LNCAP (cell line): Measurements from ENCODE around the gene ATG10.
A peak's percentile ranks its signal among the peaks of the same experiment; 100 is the strongest.

Experiments
- TF ChIP-seq, protein P1 (sequence below): fragments of 450-650 bp; IDR thresholded peaks from 2 replicates; pipeline ENCODE4 v1.5.1; 2017; ENCODE audit warnings: mild to moderate bottlenecking

Gene ATG10

DNA sequence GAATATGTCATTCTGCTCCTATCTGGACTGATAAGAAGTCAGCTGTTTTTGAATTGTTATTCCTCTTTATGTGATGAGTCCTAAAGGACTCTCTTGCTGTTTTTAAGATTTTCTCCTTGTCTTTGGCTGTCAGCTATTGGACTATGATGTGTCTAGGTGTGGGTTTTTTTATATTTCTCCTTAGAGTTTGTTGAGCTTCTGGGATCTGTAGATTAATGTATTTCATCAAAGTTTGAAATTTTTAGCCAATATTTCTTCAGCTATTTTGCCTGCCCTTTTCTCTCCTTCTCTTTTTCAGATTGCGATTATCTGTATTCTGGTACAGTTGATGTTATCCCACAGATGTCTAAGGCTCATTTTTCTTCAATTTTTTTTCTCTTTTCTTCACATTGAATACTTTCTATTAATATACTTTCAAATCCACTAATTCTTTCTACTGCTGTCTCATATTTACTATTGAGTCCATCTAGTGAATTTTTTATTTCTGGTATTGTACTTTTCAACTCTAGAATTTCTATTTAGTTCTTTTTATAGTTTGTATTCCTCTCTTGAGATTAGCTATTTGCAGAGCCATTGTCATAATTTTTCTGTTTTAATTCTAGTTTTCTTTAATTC lies 275.2 kb downstream of the ATG10 start:
- TF ChIP-seq, protein P1, sequence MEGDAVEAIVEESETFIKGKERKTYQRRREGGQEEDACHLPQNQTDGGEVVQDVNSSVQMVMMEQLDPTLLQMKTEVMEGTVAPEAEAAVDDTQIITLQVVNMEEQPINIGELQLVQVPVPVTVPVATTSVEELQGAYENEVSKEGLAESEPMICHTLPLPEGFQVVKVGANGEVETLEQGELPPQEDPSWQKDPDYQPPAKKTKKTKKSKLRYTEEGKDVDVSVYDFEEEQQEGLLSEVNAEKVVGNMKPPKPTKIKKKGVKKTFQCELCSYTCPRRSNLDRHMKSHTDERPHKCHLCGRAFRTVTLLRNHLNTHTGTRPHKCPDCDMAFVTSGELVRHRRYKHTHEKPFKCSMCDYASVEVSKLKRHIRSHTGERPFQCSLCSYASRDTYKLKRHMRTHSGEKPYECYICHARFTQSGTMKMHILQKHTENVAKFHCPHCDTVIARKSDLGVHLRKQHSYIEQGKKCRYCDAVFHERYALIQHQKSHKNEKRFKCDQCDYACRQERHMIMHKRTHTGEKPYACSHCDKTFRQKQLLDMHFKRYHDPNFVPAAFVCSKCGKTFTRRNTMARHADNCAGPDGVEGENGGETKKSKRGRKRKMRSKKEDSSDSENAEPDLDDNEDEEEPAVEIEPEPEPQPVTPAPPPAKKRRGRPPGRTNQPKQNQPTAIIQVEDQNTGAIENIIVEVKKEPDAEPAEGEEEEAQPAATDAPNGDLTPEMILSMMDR = no peak

DNA sequence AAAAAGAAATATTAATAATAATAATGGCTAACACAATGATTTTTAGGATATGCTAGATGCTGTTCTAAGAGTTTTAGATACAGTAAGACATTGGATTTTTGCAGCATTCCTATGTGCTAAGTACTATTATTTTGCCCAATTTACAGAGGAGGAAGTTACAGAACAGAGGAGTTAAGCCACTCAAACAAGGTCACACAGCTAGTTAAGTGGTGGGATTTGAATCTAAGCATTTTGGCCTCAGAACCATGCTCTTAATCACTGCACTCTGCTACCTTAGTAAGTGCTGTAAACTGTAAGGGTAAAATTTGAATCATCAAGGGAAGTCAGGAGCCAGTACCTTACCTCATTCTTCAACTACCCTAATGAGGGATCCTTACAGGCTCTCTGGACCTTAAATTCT lies 280.9 kb downstream of the ATG10 start:
- TF ChIP-seq, protein P1 = no peak

DNA sequence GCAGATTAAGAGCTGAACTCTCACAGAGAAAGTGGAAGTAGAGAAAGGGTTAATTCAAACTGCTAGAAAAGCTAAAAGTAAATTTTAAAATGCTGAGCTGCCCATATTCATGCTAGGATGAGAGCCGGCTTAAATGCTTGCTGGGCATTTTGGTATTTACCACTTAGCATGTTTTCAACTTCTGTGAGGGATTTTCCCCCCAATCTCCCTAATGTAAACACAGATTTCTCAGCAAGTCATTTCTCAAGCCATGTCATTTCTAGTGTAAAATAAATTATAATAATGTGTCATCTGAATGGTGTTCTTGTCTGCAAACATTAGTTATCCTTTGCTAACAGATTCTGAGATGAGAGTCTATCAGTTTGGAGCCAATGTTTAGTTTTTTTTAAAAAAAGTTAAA lies 284.0 kb downstream of the ATG10 start:
- TF ChIP-seq, protein P1 = no peak

DNA sequence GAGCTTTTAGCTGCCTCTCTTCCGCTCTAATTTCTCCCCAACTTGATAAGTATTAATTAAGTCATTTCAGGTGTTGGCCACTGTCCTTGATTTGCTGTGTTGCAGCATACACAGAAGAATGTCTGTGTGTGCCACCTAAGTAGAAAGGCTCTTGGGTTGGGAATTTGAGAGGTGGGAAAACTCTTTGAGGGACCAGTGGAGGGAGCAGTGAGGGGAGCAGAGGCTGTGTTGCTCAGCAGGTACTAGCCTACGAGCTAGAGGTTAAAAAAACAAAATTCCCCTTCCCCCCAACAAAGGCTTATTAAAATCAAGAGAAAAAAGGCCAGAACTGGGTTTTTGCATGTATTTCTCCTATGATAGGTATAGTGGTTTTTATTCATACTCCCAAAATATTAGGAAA lies 285.4 kb downstream of the ATG10 start:
- TF ChIP-seq, protein P1 = no peak

DNA sequence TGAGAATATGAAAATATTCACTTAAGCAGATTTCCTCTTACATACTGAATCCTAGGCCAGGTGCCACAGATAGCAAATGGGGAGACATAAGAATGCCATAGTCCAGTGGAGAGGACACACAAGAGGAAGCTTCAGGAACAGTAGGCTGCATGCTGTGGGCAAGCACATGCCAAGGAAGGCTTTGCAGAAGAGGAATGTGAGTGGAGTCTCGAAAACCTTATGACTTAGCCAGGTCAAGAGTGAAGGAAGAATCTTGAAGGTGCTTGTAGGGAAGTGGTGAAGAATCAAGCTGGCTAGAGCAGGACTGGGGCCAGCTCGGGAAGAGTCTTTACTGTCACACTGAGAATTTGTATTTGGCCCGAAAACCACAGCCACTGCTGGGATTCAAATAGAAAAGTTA lies 285.9 kb downstream of the ATG10 start:
- TF ChIP-seq, protein P1 = no peak

DNA sequence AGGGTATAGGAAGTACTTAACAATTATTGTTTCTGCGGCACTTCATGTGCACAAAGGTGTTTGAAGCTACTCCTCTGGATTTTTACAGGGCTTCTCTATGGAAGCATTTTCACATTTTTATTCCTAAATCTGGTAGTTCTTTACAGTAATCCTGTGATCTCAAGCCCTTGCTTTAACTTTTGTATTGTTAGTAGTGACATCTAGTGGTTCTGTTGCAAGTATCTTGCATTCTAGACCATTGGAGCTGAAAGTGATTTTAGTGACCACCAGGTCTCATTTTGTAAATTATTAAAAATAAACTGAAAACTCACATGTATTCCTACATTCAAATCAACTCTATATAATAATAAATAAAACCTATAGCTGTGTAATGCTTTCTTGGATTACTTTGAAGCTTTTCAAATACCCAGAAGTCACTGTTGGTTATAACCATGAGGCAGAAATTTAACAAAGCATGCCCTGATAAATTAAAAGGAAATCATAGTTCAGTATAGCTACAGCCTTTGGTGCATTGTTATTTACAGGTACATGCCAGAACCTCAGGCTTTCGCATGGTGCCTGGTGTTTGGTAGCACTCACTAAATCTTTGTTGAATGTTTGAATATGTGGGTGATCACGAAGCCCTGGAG lies 287.5 kb downstream of the ATG10 start:
- TF ChIP-seq, protein P1 = peak; percentile 57

DNA sequence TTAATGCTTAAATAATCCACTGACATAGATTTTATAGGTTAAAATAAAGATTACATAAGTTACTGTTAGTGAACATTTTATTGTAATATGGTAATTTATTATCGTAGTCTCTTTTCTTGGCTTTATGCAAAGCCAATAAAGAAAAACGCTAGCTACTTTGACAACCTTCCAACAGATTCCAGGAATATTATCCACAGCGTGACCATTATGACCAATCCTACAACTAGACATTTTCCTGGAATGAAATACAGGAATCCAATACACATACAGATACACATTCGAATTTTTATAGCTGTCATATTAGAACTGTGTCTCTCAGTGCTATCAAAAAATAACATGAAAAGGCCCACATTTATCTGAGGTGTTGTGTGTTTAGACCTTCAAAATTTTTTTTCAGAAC lies 293.2 kb downstream of the ATG10 start:
- TF ChIP-seq, protein P1 = no peak
